ENCODE measurements around the gene OSBPL10.

OSBPL10 gene

GRCh38 chr3:31918179-31919150 lies 62.6 kb downstream of the OSBPL10 start:
- DNase-seq: peak in 1 of 2 donors; percentile 16

- DNase-seq: no peak
Measured at GRCh38 chr3:31917303-31918005, 63.6 kb downstream of the OSBPL10 start.

GRCh38 chr3:31911643-31912042 lies 69.4 kb downstream of the OSBPL10 start:
- no peak for DNase-seq

GRCh38 chr3:31911124-31911523 lies 69.9 kb downstream of the OSBPL10 start:
- DNase-seq: no peak

GRCh38 chr3:31909455-31909854 lies 71.6 kb downstream of the OSBPL10 start:
- DNase-seq: no peak

- DNase-seq: no peak
Measured at GRCh38 chr3:31908391-31909097, 72.5 kb downstream of the OSBPL10 start.

- DNase-seq: no peak
Measured at GRCh38 chr3:31906182-31906581, 74.9 kb downstream of the OSBPL10 start.

GRCh38 chr3:31903686-31904431 lies 77.2 kb downstream of the OSBPL10 start:
- no peak for DNase-seq

GRCh38 chr3:31900583-31900982 lies 80.5 kb downstream of the OSBPL10 start:
- DNase-seq: no peak

- no peak for DNase-seq
Measured at GRCh38 chr3:31896648-31897433, 84.2 kb downstream of the OSBPL10 start.

GRCh38 chr3:31896026-31896425 lies 85.0 kb downstream of the OSBPL10 start:
- no peak for DNase-seq

GRCh38 chr3:31895471-31895870 lies 85.6 kb downstream of the OSBPL10 start:
- no peak for DNase-seq

- DNase-seq: no peak
Measured at GRCh38 chr3:31892916-31893573, 88.0 kb downstream of the OSBPL10 start.

- no peak for DNase-seq
Measured at GRCh38 chr3:31892500-31892899, 88.6 kb downstream of the OSBPL10 start.

- no peak for DNase-seq
Measured at GRCh38 chr3:31891876-31892455, 89.1 kb downstream of the OSBPL10 start.

GRCh38 chr3:31890742-31891469 lies 90.2 kb downstream of the OSBPL10 start:
- DNase-seq: no peak

- no peak for DNase-seq
Measured at GRCh38 chr3:31890007-31890406, 91.1 kb downstream of the OSBPL10 start.

- no peak for DNase-seq
Measured at GRCh38 chr3:31885235-31885634, 95.8 kb downstream of the OSBPL10 start.

GRCh38 chr3:31884251-31884650 lies 96.8 kb downstream of the OSBPL10 start:
- DNase-seq: no peak

- DNase-seq: no peak
Measured at GRCh38 chr3:31882895-31883294, 98.2 kb downstream of the OSBPL10 start.

All from inflammatory macrophage treated with lipopolysaccharide for 1 hour (primary cell).